B cell (primary cell): Measurements from ENCODE around the gene SCAF11. TPM values are rescaled to one million over a fixed set of nuclear protein-coding genes. Genes with fewer than 3 reads are reported as not detected.

Experiments used
- ATAC-seq: fragments of 200-7000 bp; cut with Tn5 transposase; one replicate; pipeline ENCODE4 v1.10.0; 2021; ENCODE audit warnings: low read depth, mild to moderate bottlenecking, moderate number of reproducible peaks, moderate library complexity
- CTCF ChIA-PET: fragments of 350-600 bp; sonication (Branson Sonifier 250); formaldehyde crosslinking; loops from one replicate; lab custom pipeline; 2021; ENCODE audit warnings: antibody characterized with exemption, inconsistent platforms; lab: Charles Lee
- POLR2A ChIA-PET: fragments of 350-600 bp; sonication (Branson Sonifier 250); formaldehyde crosslinking; loops from one replicate; lab custom pipeline; 2021; ENCODE audit warnings: antibody characterized with exemption; lab: Charles Lee
- DNase-seq: peaks from one replicate; pipeline ENCODE4 v3.0.0; 2013
- H2AFZ ChIP-seq: 2 replicates; pipeline ENCODE4 v1.6.1; 2012; ENCODE audit warnings: mild to moderate bottlenecking, low read depth, low read length; ENCODE audit not compliant: insufficient read depth, poor library complexity, severe bottlenecking
- H3K27ac ChIP-seq, 2 donors: 1 replicate in 1 of 2; 2 replicates in 1 of 2; pipeline ENCODE4 v1.5.1; 2012 to 2013; ENCODE audit warnings: low read length in 2 of 2, mild to moderate bottlenecking in 2 of 2, moderate library complexity in 1 of 2
- H3K27me3 ChIP-seq, 4 experiments: fragments of 200-600 bp in 1 of 4; sonication (generic) in 1 of 4; replicated peaks in 1 of 4; 1 replicate in 2 of 4; 2 replicates in 2 of 4; pipeline versions ENCODE4 v1.6.1 to v1.7.0; 2013 to 2016; ENCODE audit warnings: low read length in 3 of 4, mild to moderate bottlenecking in 2 of 4, mixed read lengths in 1 of 4, moderate library complexity in 1 of 4; ENCODE audit not compliant: insufficient read depth in 4 of 4, control insufficient read depth in 3 of 4; ENCODE audit errors: control extremely low read depth in 1 of 4
- H3K36me3 ChIP-seq, 2 experiments: replicated peaks in 1 of 2; 1 replicate in 1 of 2; 2 replicates in 1 of 2; pipeline versions ENCODE4 v1.6.1 to v1.7.1; 2013; ENCODE audit warnings: low read length in 1 of 2; ENCODE audit not compliant: insufficient read depth in 2 of 2, control insufficient read depth in 1 of 2; ENCODE audit errors: control extremely low read depth in 1 of 2, extremely low read depth in 1 of 2
- H3K4me1 ChIP-seq, 2 donors: fragments of 200-600 bp in 1 of 2; sonication (generic) in 1 of 2; 1 replicate in 1 of 2; 2 replicates in 1 of 2; pipeline versions ENCODE4 v1.5.1 to v1.6.1; 2013 to 2017; ENCODE audit warnings: low read length in 2 of 2; ENCODE audit not compliant: control insufficient read depth in 2 of 2, insufficient read depth in 2 of 2
- H3K4me2 ChIP-seq: replicated peaks from 2 replicates; pipeline ENCODE3; 2012; ENCODE audit warnings: mild to moderate bottlenecking, low read depth, low read length; ENCODE audit not compliant: poor library complexity, severe bottlenecking
- H3K4me3 ChIP-seq, 5 experiments: fragments of 200-600 bp in 1 of 5; sonication (generic) in 1 of 5; 1 replicate in 3 of 5; 2 replicates in 2 of 5; pipeline versions ENCODE4 v1.5.1 to v1.7.0; 2011 to 2016; ENCODE audit warnings: low read length in 4 of 5, mild to moderate bottlenecking in 4 of 5, low read depth in 2 of 5, control low read depth in 1 of 5, moderate library complexity in 1 of 5; ENCODE audit not compliant: insufficient read depth in 1 of 5; ENCODE audit errors: control extremely low read depth in 1 of 5, extremely low read depth in 1 of 5
- H3K79me2 ChIP-seq: fragments of 200-600 bp; sonication (generic); one replicate; pipeline ENCODE4 v1.6.0; 2016; ENCODE audit warnings: low read length; ENCODE audit not compliant: control insufficient read depth, insufficient read depth
- H3K9ac ChIP-seq: fragments of 200-600 bp; sonication (generic); 2 replicates; pipeline ENCODE4 v1.6.1; 2017; ENCODE audit warnings: mild to moderate bottlenecking, low read length, moderate library complexity
- H3K9me3 ChIP-seq, 3 donors: one replicate each; pipeline versions ENCODE4 v1.6.1 to v1.7.1; 2013; ENCODE audit warnings: low read length in 2 of 3; ENCODE audit not compliant: control insufficient read depth in 2 of 3, insufficient read depth in 1 of 3; ENCODE audit errors: control extremely low read depth in 1 of 3
- H4K20me1 ChIP-seq: 2 replicates; pipeline ENCODE4 v1.6.0; 2012; ENCODE audit warnings: mild to moderate bottlenecking, low read length; ENCODE audit not compliant: insufficient read depth, control insufficient read depth, poor library complexity, severe bottlenecking
- H3K27ac Mint-ChIP-seq: one replicate; pipeline ENCODE4 v1.8.0; 2021; ENCODE audit warnings: mixed read lengths
- H3K27me3 Mint-ChIP-seq: one replicate; pipeline ENCODE4 v1.8.0; 2021; ENCODE audit warnings: mixed read lengths
- H3K4me1 Mint-ChIP-seq: one replicate; pipeline ENCODE4 v1.8.0; 2021; ENCODE audit warnings: mixed read lengths
- H3K4me3 Mint-ChIP-seq: one replicate; pipeline ENCODE4 v1.8.0; 2021; ENCODE audit warnings: mixed read lengths
- H3K9me3 Mint-ChIP-seq: one replicate; pipeline ENCODE4 v1.8.0; 2022; ENCODE audit warnings: mixed read lengths; ENCODE audit not compliant: insufficient read depth
- CTCF ChIP-seq: fragments of 200-600 bp; IDR thresholded peaks from one replicate; pipeline ENCODE4 v1.8.0; 2022; ENCODE audit warnings: antibody characterized with exemption, mild to moderate bottlenecking
- EZH2 ChIP-seq: IDR thresholded peaks from 2 replicates; pipeline ENCODE4 v1.6.1; 2012; ENCODE audit warnings: borderline replicate concordance, low read depth, mild to moderate bottlenecking, moderate library complexity, low read length; ENCODE audit not compliant: insufficient read depth, poor library complexity, severe bottlenecking
- WGBS: methylation state at CpG from one replicate; pipeline ENCODE4 v1.1.5; 2013; ENCODE audit warnings: missing lambda C conversion rate; ENCODE audit not compliant: insufficient coverage; 5-methylcytosine and 5-hydroxymethylcytosine counted together
- intact Hi-C: fragments of 100-400 bp; cut with micrococcal nuclease; formaldehyde crosslinking; loops from one replicate; pipeline ENCODE4 v1.10.0; 2022
- polyA plus RNA-seq: library from polyadenylated mRNA; depleted of rRNA; stranded (reverse); fragments of >200 nt; gene quantifications from 2 replicates; pipeline ENCODE4 v1.2.3, GENCODE V29; 2012
- total RNA-seq, 2 donors: library from RNA; stranded (reverse); fragments of 120-200 nt in 1 of 2; gene quantifications; 1 replicate in 1 of 2; 2 replicates in 1 of 2; pipeline versions ENCODE4 v1.2.3 to v1.2.4, GENCODE V29; 2013 to 2022

Gene SCAF11
- total and polyA plus RNA-seq, 2 donors (not counting 1 experiment from before 2014, with no cell fraction given) = 76.1 to 247 TPM

- H3K27ac Mint-ChIP-seq = peak overlapping the region; percentile 57
Measured at GRCh38 chr12:45970391-45970790, 20.0 kb downstream of the SCAF11 start.

GRCh38 chr12:45969084-45969483 lies 21.3 kb downstream of the SCAF11 start:
- H3K27me3 ChIP-seq = no peaks in the 10 kb centered on the region
- no peak overlapping the region for H3K4me2 ChIP-seq
- intact Hi-C loops = no loop called here
- peaks cover 0 to 26% of the 10 kb centered on the region in 2 experiments for H3K36me3 ChIP-seq
- no peak overlapping the region for H2AFZ ChIP-seq
- no peaks in the 10 kb centered on the region for H3K27me3 Mint-ChIP-seq
- no peak overlapping the region for H3K27ac Mint-ChIP-seq
- no peak overlapping the region for H3K4me3 Mint-ChIP-seq
- no peak overlapping the region for H3K9ac ChIP-seq
- peaks cover 67% of the 10 kb centered on the region for H3K4me1 Mint-ChIP-seq
- peaks cover 97% of the 10 kb centered on the region for H3K79me2 ChIP-seq
- no peaks in the 10 kb centered on the region for H3K9me3 Mint-ChIP-seq
- TF ChIP-seq EZH2 (no peak), CTCF (no peak)
- H3K4me1 ChIP-seq = peaks cover 15 to 37% of the 10 kb centered on the region in 2 donors
- H4K20me1 ChIP-seq = peaks cover 79% of the 10 kb centered on the region
- WGBS = no CpG with 5 or more reads among the region's 2 CpGs
- H3K27ac ChIP-seq = peak overlapping the region in 1 of 2 donors; percentile 33
- DNase-seq = no peak
- peaks cover 0 to 3% (median 0%) of the 10 kb centered on the region in 3 donors for H3K9me3 ChIP-seq
- ATAC-seq = no peak
- POLR2A ChIA-PET = no interaction called here
- CTCF ChIA-PET = no interaction called here
- H3K4me3 ChIP-seq = no peak overlapping the region

More at GRCh38 chr12:45970391-45970790, 20.0 kb downstream of the SCAF11 start:
- Histone ChIP-seq H3K36me3 (peaks cover 0 to 34% of the 10 kb centered on the region in 2 experiments), H3K4me3 (no peak overlapping the region), H3K79me2 (peaks cover 97% of the 10 kb centered on the region), H3K4me1 (peaks cover 15 to 37% of the 10 kb centered on the region in 2 donors), H4K20me1 (peaks cover 79% of the 10 kb centered on the region), H3K27ac (no peak overlapping the region), H3K4me2 (no peak overlapping the region), H3K9me3 (peaks cover 0 to 3% (median 0%) of the 10 kb centered on the region in 3 donors), H3K9ac (no peak overlapping the region), H2AFZ (no peak overlapping the region), H3K27me3 (no peaks in the 10 kb centered on the region)
- Mint-ChIP-seq H3K4me1 (peaks cover 70% of the 10 kb centered on the region), H3K4me3 (no peak overlapping the region), H3K27me3 (no peaks in the 10 kb centered on the region), H3K9me3 (no peaks in the 10 kb centered on the region)
- no CpG with 5 or more reads among the region's 1 CpG for WGBS
- TF ChIP-seq CTCF (no peak), EZH2 (no peak)
- ATAC-seq (no peak), DNase-seq (no peak)
- ChIA-PET POLR2A (no interaction called here), CTCF (no interaction called here)
- intact Hi-C loops = no loop called here
